ENCODE data around the gene TFPI2.

- no peak for TF ChIP-seq CTCF (IDR thresholded peaks at IDR 0.05)
- TF ChIP-seq POLR2AphosphoS5 (IDR thresholded peaks at IDR 0.05) = no peak
Measured at GRCh38 chr7:93835702-93836101, 54.9 kb downstream of the TFPI2 start.

All from prostate gland (tissue), 2 donors.